ENCODE results near the gene REXO1.

The REXO1 gene

DNA sequence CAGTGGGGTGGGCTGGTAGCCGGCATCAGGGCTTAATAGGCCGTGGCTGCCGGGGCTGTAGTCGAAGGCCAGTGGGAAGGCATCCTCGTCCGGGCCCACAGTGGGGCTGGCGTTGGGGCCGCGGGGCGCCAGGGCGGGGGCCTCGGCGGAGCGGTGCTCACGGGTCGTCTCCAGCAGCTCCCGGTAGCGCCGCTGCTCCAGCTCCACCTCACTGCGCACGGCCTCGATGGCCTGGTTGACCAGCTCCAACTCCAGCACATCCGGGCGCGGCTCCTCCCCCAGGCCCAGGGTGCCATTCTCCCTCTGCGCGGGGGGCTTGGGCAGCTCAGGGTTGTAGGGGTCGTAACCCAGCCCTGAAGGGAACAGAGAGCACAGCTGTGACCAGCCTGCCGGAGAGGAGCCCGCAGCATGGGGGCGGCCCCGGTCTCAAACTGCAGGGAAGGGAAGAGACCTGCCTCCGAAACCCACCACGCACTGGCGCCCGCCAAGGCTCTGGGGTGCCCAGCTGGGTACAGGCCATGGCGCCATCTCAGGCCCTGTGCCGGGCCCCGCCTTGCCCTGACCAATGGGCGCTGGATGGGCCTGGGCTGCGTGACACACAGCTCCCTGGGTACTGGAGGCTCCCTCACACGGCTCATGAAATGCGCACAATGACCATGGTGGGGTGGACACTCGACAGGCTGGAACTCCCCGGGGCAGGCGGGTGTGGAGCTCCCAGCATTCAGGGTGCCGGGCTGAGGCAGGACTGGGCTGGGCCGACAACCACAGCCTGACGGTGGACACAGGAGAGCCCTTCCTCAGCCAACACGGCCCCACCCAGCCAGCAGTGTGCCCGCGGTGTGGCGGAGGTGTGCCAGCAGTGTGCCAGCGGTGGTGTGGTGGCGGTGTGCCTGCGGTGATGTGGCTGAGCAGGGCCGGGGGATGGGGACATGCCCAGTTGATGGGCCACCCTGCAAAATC, 19.7 kb downstream of the REXO1 start:
- DNase-seq = no peak

DNA sequence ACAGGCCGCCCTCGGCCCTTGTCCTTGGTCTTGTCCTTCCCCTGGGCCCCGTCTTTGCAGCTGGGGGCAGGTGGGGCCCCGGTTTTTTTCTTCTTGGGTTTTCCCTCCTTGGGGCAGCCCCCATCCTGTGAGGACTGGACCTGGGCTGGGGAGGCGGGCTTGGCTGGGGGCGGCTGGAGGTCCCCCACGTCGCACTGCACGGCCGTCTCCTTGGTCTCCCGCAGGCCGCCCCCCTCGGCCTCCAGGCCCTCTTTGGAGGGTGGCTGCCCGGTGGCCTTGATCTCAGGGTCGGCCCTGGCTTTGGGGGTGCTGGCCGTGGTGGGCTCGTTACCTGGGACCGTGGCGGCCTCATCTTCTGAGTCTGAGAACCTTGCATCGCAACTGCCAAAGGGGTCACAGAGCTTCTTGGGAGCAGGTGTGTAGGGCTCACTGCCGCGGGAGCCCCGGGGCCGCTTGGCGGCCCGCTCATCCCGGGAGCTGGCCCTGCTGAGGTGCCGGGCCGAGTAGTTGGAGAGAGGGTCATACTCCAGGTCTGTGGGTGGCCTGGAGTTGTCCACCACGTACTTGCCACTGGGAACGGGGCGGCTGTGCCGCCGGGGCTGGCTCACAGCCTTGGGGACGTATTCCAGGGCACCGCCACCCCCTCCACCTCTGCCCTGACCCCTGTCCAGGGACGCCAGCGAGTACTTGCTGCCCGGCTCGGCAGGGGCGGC, 20.6 kb downstream of the REXO1 start:
- DNase-seq = no peak

DNA sequence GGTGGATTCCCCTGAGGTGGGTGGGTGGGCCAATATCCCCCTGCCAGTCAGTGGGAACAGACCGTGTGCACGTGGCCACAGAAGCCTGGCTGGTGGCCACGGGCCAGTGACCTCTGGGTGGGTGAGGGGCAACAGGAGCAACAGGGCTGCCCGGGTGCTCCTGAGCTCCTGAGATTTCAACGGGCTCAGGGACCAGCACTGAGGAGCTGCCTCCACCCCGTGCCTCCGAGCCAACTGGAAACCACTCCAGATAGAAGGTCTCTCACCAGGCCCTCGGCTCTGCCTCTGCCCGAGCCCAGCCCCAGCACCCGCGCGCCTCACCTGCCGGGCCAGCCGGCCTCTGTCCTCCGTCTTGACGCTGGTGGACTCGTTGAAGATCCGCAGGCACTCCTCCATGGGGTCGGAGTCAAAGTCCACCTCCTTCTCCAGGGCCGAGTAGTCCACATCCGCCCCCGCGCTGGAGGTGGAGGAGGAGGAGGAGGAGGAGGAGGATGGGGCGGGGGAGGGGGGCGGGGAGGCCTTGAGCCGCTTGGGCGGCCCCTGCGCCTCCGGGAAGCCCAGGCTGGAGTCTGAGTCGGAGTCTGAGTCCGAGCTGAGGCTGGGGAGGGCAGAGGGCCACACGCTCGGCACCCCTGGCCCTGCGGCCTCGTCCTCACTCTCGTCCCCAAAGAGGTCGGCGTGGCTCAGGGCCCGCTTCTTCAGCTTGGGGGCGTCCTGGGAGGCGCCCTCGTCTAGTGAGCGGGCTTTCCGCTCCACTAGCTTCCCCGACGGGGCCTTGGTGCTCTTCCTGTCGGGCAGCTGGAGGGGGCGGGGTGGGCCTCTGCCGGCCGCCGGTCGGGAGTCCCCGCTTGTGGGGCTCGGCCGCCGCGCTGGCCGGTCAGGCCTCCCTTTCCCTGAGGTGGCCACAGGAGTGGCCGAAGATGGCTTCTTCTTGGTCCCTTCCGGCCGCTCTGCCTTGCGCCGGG, 21.4 kb downstream of the REXO1 start:
- no peak for DNase-seq

DNA sequence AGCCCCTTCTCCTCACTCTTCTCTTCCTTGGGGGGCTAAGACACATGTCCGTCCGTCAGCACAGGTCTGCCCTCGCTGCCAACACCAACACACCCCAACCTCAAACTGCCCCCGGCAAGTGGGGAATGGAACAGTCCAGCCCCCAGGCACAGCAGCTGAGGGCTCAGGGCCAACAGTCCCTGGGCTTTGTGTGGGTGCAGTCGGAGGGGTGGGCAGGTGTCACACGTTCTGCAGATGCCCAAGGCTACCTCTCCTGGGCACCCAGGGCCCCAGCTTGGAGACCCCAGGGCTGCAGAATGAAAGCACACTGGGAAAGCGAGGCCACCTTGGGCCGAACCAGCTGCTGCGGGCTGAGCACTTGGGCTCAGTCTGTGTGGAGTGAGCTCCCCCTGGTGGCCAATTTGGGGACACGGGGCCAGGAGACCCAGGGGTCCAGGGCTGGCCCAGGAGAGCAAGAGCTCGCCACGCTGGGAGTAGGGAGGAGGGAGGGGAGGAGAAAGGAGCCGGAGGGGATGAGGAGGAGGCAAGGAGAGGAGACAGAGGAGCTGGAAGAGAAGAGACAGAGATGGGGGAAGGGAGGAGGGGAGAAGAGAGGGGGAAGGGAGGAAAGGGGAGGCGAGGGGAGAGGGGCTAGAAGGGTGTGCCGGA, 22.2 kb downstream of the REXO1 start:
- DNase-seq = peak; percentile 69

DNA sequence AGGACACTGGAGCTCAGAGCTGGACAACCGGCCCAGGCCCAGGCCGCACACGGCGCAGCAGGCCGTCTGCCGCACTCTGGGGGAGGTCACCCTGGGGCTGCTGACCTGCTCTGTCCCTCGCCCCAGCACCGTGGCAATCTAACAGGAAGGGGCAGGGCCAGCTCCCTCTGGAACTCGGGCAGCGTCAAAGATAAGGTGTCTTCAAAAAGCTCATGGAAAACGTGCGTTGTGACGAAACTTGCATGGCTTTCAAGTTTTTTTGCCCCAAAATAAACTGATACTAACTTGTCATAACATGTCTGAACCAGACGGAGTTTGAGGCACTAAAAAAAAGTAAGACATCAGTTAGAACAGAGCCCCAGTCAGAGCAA, 24.0 kb downstream of the REXO1 start:
- DNase-seq = no peak

DNA sequence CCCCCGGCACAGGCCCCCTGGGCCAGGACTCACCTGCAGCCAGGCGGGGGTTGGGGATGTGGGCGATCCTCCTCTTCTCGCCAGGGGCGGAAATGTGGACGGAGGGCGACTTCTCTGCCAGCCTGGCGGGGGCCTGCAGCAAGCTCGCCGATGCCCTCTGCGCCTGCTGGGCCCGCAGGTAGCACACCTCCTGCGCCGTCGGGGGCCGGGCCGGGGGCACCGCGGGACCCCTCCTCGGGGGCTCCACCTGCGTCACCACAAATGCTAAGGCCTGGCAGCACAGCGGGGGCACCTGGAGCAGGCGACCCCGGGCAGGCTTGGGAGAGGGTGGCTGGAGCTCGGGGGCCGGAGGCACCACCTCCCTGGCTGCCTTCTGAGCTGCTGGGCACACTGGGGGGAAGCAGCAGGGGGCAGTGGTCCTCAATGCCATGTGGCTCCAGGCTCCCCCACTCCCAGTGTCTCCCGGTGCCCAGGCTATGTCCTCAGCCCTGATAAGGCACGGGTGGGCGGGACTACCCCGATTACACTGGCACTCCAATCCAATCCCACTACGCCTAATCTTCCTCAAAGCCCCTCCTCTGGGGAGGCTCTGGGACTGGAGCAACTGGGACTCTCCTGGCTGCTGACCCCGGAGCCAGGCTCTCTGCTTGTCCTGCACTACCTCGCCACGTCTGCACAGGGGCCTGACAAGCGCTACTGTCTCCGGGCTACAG, 24.6 kb downstream of the REXO1 start:
- no peak for DNase-seq

DNA sequence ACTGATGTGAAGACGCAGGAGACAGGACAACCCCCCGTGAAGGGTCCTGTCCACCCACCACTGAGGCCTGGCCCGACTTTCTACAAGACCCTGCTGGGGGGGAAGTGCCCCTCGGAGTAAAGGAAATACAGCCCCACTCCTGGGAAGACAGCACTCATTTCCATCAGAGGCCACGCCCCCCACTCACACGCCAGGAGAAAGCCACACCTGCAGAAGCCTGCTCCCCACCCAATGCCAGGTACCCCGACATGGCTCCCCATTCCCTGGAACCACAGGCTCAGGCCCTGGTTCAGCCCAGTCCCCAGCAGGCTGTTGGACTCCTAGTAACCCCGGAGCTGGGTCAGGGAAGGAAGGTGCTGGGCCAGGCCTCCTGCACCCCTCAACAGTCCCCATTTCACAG, 25.3 kb downstream of the REXO1 start:
- DNase-seq = no peak

DNA sequence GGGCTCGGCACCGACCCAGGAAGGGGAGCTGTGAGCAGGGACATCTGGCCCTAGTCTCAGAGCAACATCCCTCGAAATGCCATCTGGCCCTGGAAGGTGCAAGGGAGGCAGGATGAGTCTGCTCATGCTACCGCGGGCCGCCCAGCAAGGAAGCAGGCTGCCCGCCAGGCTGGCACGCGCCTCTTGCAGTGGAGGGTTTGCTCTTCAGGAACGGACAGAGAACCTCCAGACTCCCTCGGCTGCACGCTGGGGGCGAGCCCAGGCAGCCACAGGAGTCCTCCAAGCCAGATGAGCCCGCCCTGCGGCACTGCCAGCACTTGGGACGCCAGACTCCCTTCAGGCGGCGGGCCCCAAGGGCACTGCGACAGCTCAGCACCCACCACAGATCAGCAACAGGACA, 26.1 kb downstream of the REXO1 start:
- DNase-seq = no peak

DNA sequence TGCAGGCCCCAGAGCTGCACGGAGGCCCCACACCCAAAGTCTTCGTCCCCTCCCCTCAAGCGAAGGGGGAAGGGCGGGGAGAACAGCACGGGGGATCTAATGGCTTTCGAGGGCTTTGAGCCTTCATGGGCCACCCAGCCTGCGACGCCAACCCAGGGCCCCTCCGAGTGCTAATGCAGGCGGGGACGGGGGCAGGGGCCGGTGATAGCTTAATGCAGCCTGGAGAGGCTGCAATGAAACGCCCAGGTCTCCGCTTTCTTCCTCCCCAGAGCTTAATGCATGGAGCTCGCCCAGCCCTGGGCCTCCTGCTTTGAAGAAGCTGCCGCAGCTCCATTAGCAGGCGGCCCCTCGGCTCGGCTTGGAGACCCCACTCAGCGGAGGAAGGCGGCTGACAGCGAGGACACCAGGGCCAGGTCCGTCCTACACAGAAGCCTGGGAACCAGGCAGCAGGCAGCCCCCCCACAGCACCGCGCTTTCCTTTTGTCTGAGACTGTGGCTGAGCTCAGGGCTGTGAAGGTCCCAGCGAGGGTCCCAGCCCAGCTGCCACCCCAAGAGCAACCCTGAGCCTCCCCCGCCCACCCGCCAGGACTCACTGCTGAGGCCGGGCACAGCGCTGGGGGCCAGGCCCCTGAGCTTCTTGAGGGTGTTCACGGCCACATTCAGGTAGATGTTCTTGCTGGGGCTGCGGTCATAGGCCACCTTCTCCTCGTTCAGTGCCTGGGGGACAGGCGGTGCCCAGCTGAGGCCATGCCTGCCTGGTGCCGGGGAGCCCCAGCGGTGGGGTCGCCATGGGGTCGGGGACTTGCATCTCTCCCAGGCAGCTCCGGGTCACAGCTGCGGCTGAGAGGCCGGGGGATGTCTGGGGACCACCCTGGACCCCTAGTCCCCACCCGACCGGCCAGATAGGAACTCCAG, 28.7 kb downstream of the REXO1 start:
- DNase-seq = no peak

DNA sequence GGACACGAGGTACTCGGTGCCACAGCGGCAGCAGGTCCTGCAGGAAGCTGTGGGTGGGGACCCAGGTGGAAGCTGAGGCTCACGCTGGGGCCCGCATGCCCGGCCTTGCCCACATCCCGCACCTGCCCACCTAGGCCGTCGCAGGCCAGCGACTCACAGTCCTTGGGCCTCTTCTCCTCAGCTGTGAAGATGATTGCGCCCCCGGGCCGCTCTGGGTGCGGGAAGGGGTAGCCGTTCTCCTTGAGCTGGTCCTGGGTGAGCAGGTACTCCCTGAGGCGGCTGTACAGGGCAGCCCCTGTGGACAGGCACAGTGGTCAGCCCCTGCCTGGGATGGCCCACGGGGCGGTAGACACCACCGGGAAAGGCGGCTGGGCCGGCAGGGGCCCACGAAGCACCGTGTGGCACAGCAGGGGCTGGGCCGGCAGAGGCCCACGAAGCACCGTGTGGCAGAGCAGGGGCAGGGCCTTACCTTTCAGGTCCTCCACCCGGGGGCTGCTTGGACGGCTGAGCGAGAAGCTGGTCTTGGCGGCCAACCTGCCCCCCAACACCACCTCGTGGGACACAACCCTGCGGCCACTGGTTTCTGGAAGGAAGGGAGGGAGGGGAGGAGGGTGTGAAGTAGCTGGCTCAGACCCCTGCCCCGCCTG, 29.6 kb downstream of the REXO1 start:
- DNase-seq = no peak

DNA sequence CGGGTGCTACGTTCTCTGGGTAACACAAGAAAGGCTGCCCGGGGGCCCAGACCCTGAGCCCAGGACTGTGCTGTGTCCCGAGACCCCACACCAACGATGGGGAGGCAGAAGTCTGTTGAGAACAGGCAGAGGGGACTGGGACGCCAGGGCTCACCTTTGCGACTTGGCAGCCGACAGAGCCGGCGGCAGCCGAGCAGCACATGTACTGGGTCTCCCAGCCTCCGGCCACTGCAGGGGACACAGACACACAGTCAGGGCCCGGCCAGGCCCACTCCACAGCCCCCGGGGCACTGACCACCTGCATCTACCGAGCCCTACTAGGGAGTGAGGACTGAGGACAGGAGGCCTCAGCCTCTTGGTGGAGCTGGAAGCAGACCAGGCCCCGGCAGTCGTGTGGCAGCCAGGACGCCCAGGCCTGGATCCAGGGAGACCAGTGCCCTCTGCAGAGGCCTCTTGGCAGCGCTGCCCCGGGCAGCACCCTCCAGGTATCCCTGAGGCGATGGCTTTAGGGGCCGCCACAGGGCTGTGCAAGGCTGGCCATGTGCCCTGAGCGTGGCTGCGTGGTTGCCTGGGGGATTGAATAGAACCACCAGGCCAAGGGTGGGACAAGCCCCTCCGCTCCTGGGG, 30.6 kb downstream of the REXO1 start:
- DNase-seq = no peak

DNA sequence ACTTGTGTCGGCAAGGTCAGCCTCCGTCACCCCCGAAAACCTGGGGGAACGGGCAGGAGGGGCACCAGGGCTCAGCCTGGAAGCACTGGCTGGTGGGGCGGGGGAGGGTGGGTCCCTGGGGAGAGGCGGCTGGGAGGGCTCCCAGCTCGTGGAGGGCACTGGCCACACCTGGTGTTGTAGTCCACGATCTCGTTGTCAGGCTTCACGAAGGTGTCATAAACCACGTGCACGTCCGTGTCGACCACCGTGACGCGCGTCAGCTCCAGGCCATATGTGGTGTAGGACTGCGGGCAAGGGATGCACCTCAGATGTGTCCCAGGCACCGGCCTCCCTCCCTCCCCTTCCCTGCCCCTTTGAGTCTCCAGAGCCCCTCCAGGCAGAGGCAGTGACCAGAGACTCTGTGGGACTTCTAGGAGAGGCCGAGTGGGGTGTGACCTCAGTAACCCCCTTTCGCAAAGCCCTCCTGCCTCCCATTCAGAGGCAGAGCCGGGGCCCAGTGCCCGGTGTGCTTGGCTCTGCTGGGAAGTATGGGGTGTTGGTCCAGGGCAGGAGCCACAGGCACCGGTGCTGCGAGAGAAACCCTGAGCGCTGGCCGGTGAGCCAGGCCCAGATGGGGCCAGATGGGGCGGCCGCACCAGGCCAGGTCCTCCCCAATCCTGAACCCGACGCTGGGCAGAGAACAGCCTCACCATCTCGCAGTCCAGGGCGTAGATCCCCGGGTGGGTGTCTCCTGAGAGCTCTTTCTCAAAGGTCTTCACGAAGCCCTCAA, 31.6 kb downstream of the REXO1 start:
- no peak for DNase-seq

DNA sequence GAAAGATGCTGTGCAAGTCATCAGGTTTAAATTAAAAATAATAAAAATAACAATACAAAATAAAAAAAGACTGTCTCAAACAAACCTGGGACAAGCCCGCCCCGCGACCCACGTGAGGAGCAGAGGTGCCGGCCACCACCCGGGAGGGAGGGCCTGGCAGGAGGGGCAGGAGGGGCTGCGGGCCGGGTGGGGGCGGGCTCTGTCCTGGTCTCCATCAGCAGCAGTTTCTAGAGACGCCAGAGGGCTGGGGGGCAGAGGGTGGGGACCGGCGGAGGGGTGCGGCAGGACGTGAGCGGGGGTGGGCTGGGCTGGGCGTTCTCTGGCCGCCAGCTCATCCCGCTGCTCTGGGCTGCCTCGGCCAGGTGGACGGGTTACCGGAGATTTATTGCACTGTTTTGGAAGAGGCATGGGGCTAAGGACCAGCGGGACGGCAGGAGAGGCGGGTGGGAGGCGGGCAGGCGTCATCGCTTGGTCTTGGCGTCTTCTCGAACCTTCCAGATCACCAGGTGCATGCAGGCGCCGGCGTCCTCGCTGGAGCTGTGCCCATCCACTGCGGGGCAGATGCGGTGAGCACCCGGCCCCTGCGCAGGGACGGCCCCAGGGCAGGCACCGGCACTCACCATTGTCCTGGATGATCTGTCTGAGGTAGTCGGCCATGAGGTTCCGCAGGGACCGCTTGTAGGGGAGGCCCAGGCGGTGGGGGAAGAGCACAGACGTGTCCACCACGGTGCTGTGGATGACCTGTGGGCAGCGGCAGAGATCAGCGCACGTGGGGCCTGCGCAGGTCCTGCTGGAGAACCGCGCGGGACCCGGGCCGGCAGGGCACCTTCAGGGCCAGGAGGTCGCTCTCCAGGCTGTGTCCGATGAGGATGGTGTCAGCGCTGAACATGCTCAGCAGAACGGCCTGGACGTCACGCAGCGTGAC, 32.4 kb downstream of the REXO1 start:
- DNase-seq = no peak

DNA sequence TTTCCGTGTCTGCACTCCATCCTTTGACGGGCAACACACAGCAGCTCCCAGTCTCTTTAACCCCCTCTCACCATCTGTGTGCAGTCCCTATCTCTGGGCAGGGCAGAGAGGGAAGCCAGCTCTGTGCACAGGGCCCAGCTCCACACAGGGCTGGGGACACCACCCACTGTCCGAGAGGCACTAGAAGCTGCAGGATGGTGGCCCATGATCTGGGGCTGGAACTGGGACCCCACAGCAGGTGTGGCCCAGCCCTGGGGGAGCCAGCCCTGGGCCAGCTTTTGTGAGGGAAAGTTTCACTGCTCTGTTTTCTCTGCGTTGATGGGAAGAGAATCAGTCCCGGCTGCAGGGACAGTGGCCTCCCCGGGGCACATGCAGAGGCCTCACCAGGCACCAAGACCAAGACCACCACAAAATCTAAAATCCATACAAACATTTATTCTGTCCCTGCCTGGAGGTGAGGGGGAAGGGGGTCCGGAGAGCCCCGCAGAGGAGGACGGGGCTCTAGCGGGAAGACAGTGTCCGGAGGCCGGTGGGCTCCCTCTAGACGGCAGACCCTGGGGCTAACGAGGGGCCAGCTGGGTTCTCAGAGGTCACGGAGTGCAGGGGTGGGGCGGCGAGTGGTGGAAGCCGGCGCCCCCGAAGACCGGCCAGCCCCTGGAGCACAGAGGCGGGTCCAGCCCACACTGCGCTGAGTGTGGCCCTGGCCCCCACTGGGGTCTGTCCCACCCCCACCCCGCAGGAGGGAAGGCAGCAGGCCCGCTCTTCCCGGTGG, 33.3 kb downstream of the REXO1 start:
- no peak for DNase-seq

DNA sequence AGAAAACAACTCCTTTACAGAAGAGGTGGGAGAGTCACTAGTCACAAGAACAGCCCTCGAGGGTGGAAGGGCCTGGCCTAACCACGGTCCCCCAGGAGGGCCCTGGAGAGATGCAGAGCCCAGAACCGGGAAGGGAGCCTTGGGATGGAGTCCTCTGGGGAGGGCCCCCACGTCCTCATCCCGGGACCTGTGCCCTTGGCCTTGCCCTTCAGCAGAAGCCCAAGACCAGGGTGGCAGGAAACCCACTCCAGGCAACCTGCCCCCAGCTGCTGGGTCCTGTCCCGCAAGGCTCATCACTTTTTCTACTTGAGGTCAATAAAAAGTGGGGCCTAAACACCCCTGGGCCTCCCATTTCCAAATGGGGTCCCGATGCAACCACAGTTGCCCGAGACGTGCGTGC, 33.9 kb downstream of the REXO1 start:
- DNase-seq = no peak

All from fibroblast of skin of scalp (primary cell).